OCI-LY3 (cell line): ENCODE data around the gene MAML2.

ENCODE experiments used
- H2AFZ ChIP-seq: fragments of 200-600, 300-600 bp; shearing (Covaris generic); 2 replicates; pipeline ENCODE4 v1.6.0; 2014; ENCODE audit warnings: antibody characterized with exemption, low read depth, low read length
- H3K27ac ChIP-seq: fragments of 200-600, 300-600 bp; sonication (generic); 2 replicates; pipeline ENCODE4 v1.5.1; 2014; ENCODE audit warnings: mild to moderate bottlenecking, low read length, moderate library complexity, mixed read lengths
- H3K27me3 ChIP-seq: fragments of 200-600, 300-600 bp; sonication (generic); 2 replicates; pipeline ENCODE4 v1.6.1; 2014; ENCODE audit warnings: low read depth, low read length, mixed read lengths
- H3K36me3 ChIP-seq: fragments of 200-600, 300-600 bp; sonication (generic); replicated peaks from 2 replicates; pipeline ENCODE3; 2014; ENCODE audit warnings: low read depth, low read length, mixed read lengths
- H3K4me1 ChIP-seq: fragments of 300-600, 200-600 bp; sonication (generic); 2 replicates; pipeline ENCODE4 v1.6.1; 2014; ENCODE audit warnings: low read length, mixed read lengths
- H3K4me2 ChIP-seq: fragments of 200-600, 300-600 bp; sonication (generic); 2 replicates; pipeline ENCODE4 v1.6.1; 2014; ENCODE audit warnings: low read length, mixed read lengths
- H3K4me3 ChIP-seq: fragments of 300-600, 200-600 bp; sonication (generic); 2 replicates; pipeline ENCODE4 v1.5.1; 2014; ENCODE audit warnings: antibody characterized with exemption, mild to moderate bottlenecking, low read length, moderate library complexity
- H3K79me2 ChIP-seq: fragments of 300-600, 200-600 bp; shearing (Covaris generic); 2 replicates; pipeline ENCODE4 v1.6.1; 2014; ENCODE audit warnings: mild to moderate bottlenecking, low read length, mixed read lengths
- H3K9ac ChIP-seq: fragments of 300-600, 200-600 bp; shearing (Covaris generic); 2 replicates; pipeline ENCODE4 v1.6.0; 2014; ENCODE audit warnings: mild to moderate bottlenecking, low read length, moderate library complexity
- H3K9me3 ChIP-seq: fragments of 200-600, 300-600 bp; shearing (Covaris generic); 2 replicates; pipeline ENCODE4 v1.6.1; 2014; ENCODE audit warnings: low read length, mixed read lengths; ENCODE audit not compliant: insufficient read depth
- H4K20me1 ChIP-seq: fragments of 200-600, 300-600 bp; sonication (generic); 2 replicates; pipeline ENCODE4 v1.6.1; 2016; ENCODE audit warnings: low read length, mixed read lengths; ENCODE audit not compliant: insufficient read depth
- EZH2phosphoT487 ChIP-seq: fragments of 200-600 bp; shearing (Covaris generic); IDR thresholded peaks from 2 replicates; pipeline ENCODE4 v1.6.1; 2018; ENCODE audit warnings: antibody characterized with exemption, mixed run types, low read depth
- TF ChIP-seq, protein P1 (sequence below): fragments of 200-600, 300-600 bp; sonication (generic); IDR thresholded peaks from 2 replicates; pipeline ENCODE4 v1.5.1; 2014; ENCODE audit warnings: antibody characterized with exemption, low read length, low read depth

MAML2 gene

DNA sequence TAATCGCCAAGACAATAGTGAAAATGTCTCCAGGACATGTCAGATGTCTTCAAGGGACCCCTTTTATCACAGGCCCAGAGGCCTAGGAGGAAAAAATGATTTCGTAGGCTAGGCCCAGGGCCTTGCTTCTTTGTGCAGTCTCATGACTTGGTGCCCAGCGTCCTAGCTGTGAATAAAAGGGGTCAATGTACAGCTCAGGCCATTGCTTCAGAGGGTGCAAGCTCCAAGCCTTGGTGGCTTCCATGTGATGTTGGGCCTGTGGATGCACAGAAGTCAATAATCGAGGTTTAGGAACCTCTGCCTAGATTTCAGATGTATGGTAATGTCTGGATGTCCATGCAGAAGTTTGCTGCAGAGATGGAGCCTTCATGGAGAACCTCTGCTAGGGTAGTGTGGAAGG, 398.4 kb downstream of the MAML2 start:
- TF ChIP-seq, protein P1, sequence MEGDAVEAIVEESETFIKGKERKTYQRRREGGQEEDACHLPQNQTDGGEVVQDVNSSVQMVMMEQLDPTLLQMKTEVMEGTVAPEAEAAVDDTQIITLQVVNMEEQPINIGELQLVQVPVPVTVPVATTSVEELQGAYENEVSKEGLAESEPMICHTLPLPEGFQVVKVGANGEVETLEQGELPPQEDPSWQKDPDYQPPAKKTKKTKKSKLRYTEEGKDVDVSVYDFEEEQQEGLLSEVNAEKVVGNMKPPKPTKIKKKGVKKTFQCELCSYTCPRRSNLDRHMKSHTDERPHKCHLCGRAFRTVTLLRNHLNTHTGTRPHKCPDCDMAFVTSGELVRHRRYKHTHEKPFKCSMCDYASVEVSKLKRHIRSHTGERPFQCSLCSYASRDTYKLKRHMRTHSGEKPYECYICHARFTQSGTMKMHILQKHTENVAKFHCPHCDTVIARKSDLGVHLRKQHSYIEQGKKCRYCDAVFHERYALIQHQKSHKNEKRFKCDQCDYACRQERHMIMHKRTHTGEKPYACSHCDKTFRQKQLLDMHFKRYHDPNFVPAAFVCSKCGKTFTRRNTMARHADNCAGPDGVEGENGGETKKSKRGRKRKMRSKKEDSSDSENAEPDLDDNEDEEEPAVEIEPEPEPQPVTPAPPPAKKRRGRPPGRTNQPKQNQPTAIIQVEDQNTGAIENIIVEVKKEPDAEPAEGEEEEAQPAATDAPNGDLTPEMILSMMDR = no peak
- no peak for TF ChIP-seq EZH2phosphoT487
- Histone ChIP-seq H3K9ac (no peak overlapping the region), H4K20me1 (no peaks in the 10 kb centered on the region), H3K27me3 (no peaks in the 10 kb centered on the region), H3K4me1 (no peaks in the 10 kb centered on the region), H3K4me3 (no peak overlapping the region), H3K4me2 (no peak overlapping the region), H3K27ac (no peak overlapping the region), H2AFZ (no peak overlapping the region), H3K79me2 (no peaks in the 10 kb centered on the region), H3K9me3 (no peaks in the 10 kb centered on the region), H3K36me3 (no peaks in the 10 kb centered on the region)

GRCh38 chr11:95943546-95943945, 399.4 kb downstream of the MAML2 start:
- TF ChIP-seq, protein P1 = no peak
- TF ChIP-seq EZH2phosphoT487 = no peak
- H3K27ac ChIP-seq = no peak overlapping the region
- H3K4me3 ChIP-seq = no peak overlapping the region
- H3K36me3 ChIP-seq = no peaks in the 10 kb centered on the region
- H4K20me1 ChIP-seq = no peaks in the 10 kb centered on the region
- H3K9ac ChIP-seq = no peak overlapping the region
- H2AFZ ChIP-seq = no peak overlapping the region
- H3K4me2 ChIP-seq = no peak overlapping the region
- no peaks in the 10 kb centered on the region for H3K4me1 ChIP-seq
- no peaks in the 10 kb centered on the region for H3K27me3 ChIP-seq
- no peaks in the 10 kb centered on the region for H3K9me3 ChIP-seq
- H3K79me2 ChIP-seq = no peaks in the 10 kb centered on the region

GRCh38 chr11:95939091-95939490, 403.9 kb downstream of the MAML2 start:
- Histone ChIP-seq H3K4me2 (no peak overlapping the region), H3K4me1 (no peaks in the 10 kb centered on the region), H3K79me2 (no peaks in the 10 kb centered on the region), H3K9me3 (no peaks in the 10 kb centered on the region), H3K4me3 (no peak overlapping the region), H3K9ac (no peak overlapping the region), H3K27me3 (no peaks in the 10 kb centered on the region), H3K27ac (no peak overlapping the region), H3K36me3 (no peaks in the 10 kb centered on the region), H2AFZ (no peak overlapping the region), H4K20me1 (no peaks in the 10 kb centered on the region)
- TF ChIP-seq, protein P1 = no peak
- TF ChIP-seq EZH2phosphoT487 = no peak

DNA sequence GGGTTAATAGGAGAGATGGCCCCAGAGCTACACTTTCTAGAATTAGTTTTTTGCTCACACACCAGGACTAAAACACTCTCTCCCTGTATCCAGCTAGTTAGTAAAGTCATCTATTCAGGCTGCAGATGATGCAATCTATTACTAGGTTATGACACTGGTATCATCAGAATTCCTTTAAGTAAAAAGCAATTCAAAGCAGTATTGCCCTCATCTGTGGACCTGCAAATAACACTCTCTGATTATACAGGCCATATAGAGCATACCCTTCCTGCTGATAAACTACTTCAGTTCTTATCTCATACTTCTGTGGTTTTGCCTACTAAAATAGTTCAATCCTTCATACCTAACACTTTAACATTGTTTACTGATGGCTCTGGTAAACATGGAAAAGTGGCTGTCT, 405.6 kb downstream of the MAML2 start:
- Histone ChIP-seq H2AFZ (no peak overlapping the region), H3K9ac (no peak overlapping the region), H3K79me2 (no peaks in the 10 kb centered on the region), H3K4me1 (no peaks in the 10 kb centered on the region), H3K4me3 (no peak overlapping the region), H3K27ac (no peak overlapping the region), H3K36me3 (no peaks in the 10 kb centered on the region), H3K9me3 (no peaks in the 10 kb centered on the region), H3K4me2 (no peak overlapping the region), H4K20me1 (no peaks in the 10 kb centered on the region), H3K27me3 (no peaks in the 10 kb centered on the region)
- TF ChIP-seq, protein P1 = no peak
